ENCODE measurements around the gene NECTIN3.

NECTIN3 gene

GRCh38 chr3:111071257-111072030 lies at the start of gene NECTIN3:
Gene NECTIN3, plus strand, starts transcription at chr3:111071816. Its CDS starts 202 bp downstream, at chr3:111072018.
- peak; percentile 78 for DNase-seq

- no peak for DNase-seq
These were observed 43.7 kb upstream of the NECTIN3 start for GRCh38 chr3:111027868-111028267.

- DNase-seq = no peak
These were observed 40.1 kb upstream of the NECTIN3 start for GRCh38 chr3:111031538-111031937.

GRCh38 chr3:111032677-111033076 lies 38.9 kb upstream of the NECTIN3 start:
- no peak for DNase-seq

- no peak for DNase-seq
These were observed 38.1 kb upstream of the NECTIN3 start for GRCh38 chr3:111033470-111034050.

- DNase-seq = no peak
These were observed 36.3 kb upstream of the NECTIN3 start for GRCh38 chr3:111035316-111035715.

- no peak for DNase-seq
These were observed 35.7 kb upstream of the NECTIN3 start for GRCh38 chr3:111035902-111036301.

- DNase-seq = no peak
These were observed 30.7 kb upstream of the NECTIN3 start for GRCh38 chr3:111040959-111041358.

GRCh38 chr3:111045564-111045963 lies 26.1 kb upstream of the NECTIN3 start:
- DNase-seq = no peak

- DNase-seq = no peak
These were observed 24.6 kb upstream of the NECTIN3 start for GRCh38 chr3:111047042-111047441.

GRCh38 chr3:111047812-111048435 lies 23.7 kb upstream of the NECTIN3 start:
- no peak for DNase-seq

GRCh38 chr3:111051354-111051753 lies 20.3 kb upstream of the NECTIN3 start:
- no peak for DNase-seq

GRCh38 chr3:111068574-111068973 lies 3.0 kb upstream of the NECTIN3 start:
- no peak for DNase-seq

- DNase-seq = no peak
These were observed 1.4 kb upstream of the NECTIN3 start for GRCh38 chr3:111069974-111070771.

GRCh38 chr3:111070772-111071256 lies 802 bp upstream of the NECTIN3 start:
- DNase-seq = no peak

- DNase-seq = peak; percentile 31
These were observed 660 bp downstream of the NECTIN3 start for GRCh38 chr3:111072031-111072921.

- no peak for DNase-seq
These were observed 1.6 kb downstream of the NECTIN3 start for GRCh38 chr3:111073218-111073617.

GRCh38 chr3:111076732-111077131 lies 5.1 kb downstream of the NECTIN3 start:
- DNase-seq = no peak

- DNase-seq = no peak
These were observed 5.8 kb downstream of the NECTIN3 start for GRCh38 chr3:111077369-111077768.

- no peak for DNase-seq
These were observed 8.8 kb downstream of the NECTIN3 start for GRCh38 chr3:111080413-111080812.

GRCh38 chr3:111081008-111081545 lies 9.5 kb downstream of the NECTIN3 start:
- no peak for DNase-seq

GRCh38 chr3:111084911-111085310 lies 13.3 kb downstream of the NECTIN3 start:
- no peak for DNase-seq

Data from stimulated activated CD4-positive, alpha-beta T cell treated with anti-CD3 and anti-CD28 coated beads, Interleukin-12 subunit alpha, Interleukin-12 subunit beta, amount 100 ng/mL, for 4 hours (primary cell).